ENCODE measurements around the gene TEX2. TPM values are rescaled to one million over a fixed set of nuclear protein-coding genes. Genes with fewer than 3 reads are reported as not detected.
"Not testable (repeated sequence)": the region's sequence is repeated elsewhere in the genome, so short reads cannot be mapped to it uniquely, and the experiment has no call there.

The TEX2 gene
- total RNA-seq, 8 experiments from 2014 or later = 13.9 to 50.9 (median 23.9) TPM

DNA sequence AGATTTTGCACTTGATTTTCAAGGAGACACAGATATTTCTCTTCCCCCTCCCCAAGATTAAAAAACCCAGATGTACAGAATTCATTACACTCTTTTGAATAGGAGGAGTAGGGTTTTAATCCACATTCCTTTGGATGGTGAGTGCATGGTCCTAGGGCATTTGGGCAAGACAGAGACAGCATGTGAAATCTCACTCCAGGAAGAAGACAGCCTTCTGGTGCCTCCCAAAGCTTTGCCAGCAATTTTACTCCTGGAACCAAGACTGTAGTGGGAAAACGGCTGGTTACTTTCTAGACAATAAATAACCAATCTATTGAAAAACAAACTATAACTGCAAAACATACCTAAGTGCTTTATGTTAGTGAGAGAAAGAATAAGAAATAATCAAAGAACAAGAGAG lies 15.2 kb downstream of the TEX2 start:
- 50 to 100% (median 83%) methylated on average over 1 of the region's 1 CpG; no CpG with 5 or more reads in 1 of the 10 experiments for WGBS, 10 experiments
- ATAC-seq (replicated peaks in 6 of 8) = peak in 1 of 8 experiments; percentile 50
- no peak overlapping the region for H3K27ac ChIP-seq
- H3K4me1 ChIP-seq (replicated peaks in 1 of 2) = peaks cover 0 to 3% of the 10 kb centered on the region in 2 donors
- in situ Hi-C loops (cut with MboI; ENCODE audit: low pct_unique_long_range_greater_than_20kb in 2 of 9, low sequenced_read_pairs in 9 of 9, unreplicated experiment in 9 of 9) = no loop called here
- no peak overlapping the region for H3K4me3 ChIP-seq

DNA sequence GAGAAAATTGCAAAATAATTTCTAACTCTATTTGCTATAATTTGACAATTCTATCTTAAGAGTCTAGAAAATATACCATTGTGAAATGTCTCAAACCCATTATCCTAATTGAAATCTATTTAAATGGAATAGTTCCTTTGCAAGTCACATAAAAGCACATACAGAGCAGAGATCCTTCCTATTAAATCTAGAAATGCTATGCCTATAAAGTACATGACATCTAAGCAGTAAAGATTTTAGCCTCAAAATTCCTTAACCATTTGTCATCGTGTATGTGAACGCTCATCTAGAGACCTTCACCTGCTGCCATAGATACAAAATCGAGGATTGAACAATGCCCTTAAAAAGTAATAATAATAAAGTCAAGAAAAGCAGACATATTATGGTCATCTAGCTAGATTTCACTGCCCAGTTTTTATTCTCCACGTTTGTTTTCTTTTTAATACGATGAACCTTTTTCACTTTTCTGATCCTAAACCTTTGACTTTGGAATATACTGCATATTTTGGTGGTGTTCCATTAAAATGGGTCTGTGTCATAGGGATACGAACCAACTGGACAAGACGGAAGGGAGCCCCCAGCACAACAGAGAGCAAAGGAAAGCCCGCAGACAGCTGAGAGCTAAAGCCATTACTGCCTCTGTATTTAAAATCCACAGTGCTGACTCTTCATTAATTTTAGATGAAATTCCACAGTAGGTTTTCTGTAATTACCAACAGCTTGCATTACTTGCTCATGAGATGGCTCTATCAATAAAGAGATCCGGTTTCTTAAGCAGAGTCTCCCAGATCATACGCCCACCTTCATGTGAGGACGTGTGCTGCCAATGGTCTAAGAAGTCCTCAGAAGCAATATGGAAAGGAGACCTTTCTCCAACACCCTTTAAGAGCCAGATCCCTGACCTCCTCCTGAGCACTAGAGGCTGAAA lies 17.6 kb downstream of the TEX2 start:
- no peak for ATAC-seq (replicated peaks in 6 of 8)

GRCh38 chr17:64244165-64244564 lies 18.9 kb downstream of the TEX2 start:
- 61 to 100% (median 87%) methylated on average over 1 to 5 of the region's 5 CpGs; no CpG with 5 or more reads in 2 of the 10 experiments for WGBS, 10 experiments
- no peak overlapping the region for H3K27ac ChIP-seq
- H3K4me1 ChIP-seq (replicated peaks in 1 of 2) = peaks cover 13 to 16% of the 10 kb centered on the region in 2 donors
- in situ Hi-C loops (cut with MboI; ENCODE audit: low pct_unique_long_range_greater_than_20kb in 2 of 9, low sequenced_read_pairs in 9 of 9, unreplicated experiment in 9 of 9) = no loop called here
- ATAC-seq (replicated peaks in 6 of 8) = no peak
- no peak overlapping the region for H3K4me3 ChIP-seq

More for the DNA sequence above, 17.6 kb downstream of the TEX2 start:
- no peak overlapping the region for H3K4me3 ChIP-seq
- in situ Hi-C loops (cut with MboI; ENCODE audit: low pct_unique_long_range_greater_than_20kb in 2 of 9, low sequenced_read_pairs in 9 of 9, unreplicated experiment in 9 of 9) = no loop called here
- peaks cover 8 to 14% of the 10 kb centered on the region in 2 donors for H3K4me1 ChIP-seq (replicated peaks in 1 of 2)
- no peak overlapping the region for H3K27ac ChIP-seq
- WGBS, 10 experiments = 55 to 95% (median 90%) methylated on average over 2 to 10 of the region's 11 CpGs

GRCh38 chr17:64243340-64243739 lies 19.7 kb downstream of the TEX2 start:
- peaks cover 13 to 16% of the 10 kb centered on the region in 2 donors for H3K4me1 ChIP-seq (replicated peaks in 1 of 2)
- in situ Hi-C loops (cut with MboI; ENCODE audit: low pct_unique_long_range_greater_than_20kb in 2 of 9, low sequenced_read_pairs in 9 of 9, unreplicated experiment in 9 of 9) = no loop called here

GRCh38 chr17:64242633-64243032 lies 20.4 kb downstream of the TEX2 start:
- ATAC-seq (replicated peaks in 6 of 8) = no peak
- in situ Hi-C loops (cut with MboI; ENCODE audit: low pct_unique_long_range_greater_than_20kb in 2 of 9, low sequenced_read_pairs in 9 of 9, unreplicated experiment in 9 of 9) = no loop called here
- Histone ChIP-seq H3K4me1 (replicated peaks in 1 of 2) (peaks cover 13 to 16% of the 10 kb centered on the region in 2 donors), H3K27ac (no peak overlapping the region), H3K4me3 (no peak overlapping the region)
- WGBS, 10 experiments = 82 to 100% (median 98%) methylated on average over 2 to 4 of the region's 7 CpGs; no CpG with 5 or more reads in 2 of the 10 experiments

More at GRCh38 chr17:64243340-64243739, 19.7 kb downstream of the TEX2 start:
- no peak overlapping the region for H3K27ac ChIP-seq
- no peak for ATAC-seq (replicated peaks in 6 of 8)
- H3K4me3 ChIP-seq = no peak overlapping the region
- WGBS, 10 experiments = 80 to 100% (median 95%) methylated on average over 1 to 2 of the region's 2 CpGs; no CpG with 5 or more reads in 2 of the 10 experiments

- Histone ChIP-seq H3K4me3 (no peak overlapping the region), H3K27ac (peak overlapping the region in 1 of 2 donors; percentile 48), H3K4me1 (replicated peaks in 1 of 2) (peaks cover 13 to 20% of the 10 kb centered on the region in 2 donors)
- in situ Hi-C loops (cut with MboI; ENCODE audit: low pct_unique_long_range_greater_than_20kb in 2 of 9, low sequenced_read_pairs in 9 of 9, unreplicated experiment in 9 of 9) = no loop called here
- peak; percentile 64 to 86 (median 74) for ATAC-seq (replicated peaks in 6 of 8)
- 0 to 88% (median 19%) methylated on average over 1 to 6 of the region's 8 CpGs for WGBS, 10 experiments
These were observed 22.2 kb downstream of the TEX2 start for GRCh38 chr17:64240741-64241347.

GRCh38 chr17:64240261-64240740 lies 22.8 kb downstream of the TEX2 start:
- peak in 6 of 8 experiments; percentile 13 to 69 (median 25) for ATAC-seq (replicated peaks in 6 of 8)
- in situ Hi-C loops (cut with MboI; ENCODE audit: low pct_unique_long_range_greater_than_20kb in 2 of 9, low sequenced_read_pairs in 9 of 9, unreplicated experiment in 9 of 9) = no loop called here
- Histone ChIP-seq H3K4me1 (replicated peaks in 1 of 2) (peaks cover 13 to 20% of the 10 kb centered on the region in 2 donors), H3K4me3 (no peak overlapping the region), H3K27ac (no peak overlapping the region)
- WGBS, 10 experiments = 0 to 55% (median 7%) methylated on average over 1 to 5 of the region's 5 CpGs; no CpG with 5 or more reads in 2 of the 10 experiments

DNA sequence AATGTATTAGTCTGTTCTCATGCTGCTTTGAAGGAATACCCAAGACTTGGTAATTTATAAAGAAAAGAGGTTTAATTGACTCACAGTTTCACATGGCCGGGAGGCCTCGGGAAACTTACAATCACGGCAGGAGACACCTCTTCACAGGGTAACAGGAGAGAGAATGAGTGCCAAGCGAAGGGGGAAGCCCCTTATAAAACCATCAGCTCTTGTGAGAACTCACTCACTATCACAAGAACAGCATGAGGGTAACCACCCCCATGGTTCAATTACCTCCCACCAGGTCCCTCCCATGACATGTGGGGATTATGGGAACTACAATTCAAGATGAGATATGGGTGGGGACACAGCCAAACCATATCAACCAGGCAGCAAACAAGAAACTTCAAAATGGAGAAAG lies 24.6 kb downstream of the TEX2 start:
- H3K4me1 ChIP-seq (replicated peaks in 1 of 2) = peaks cover 13 to 20% of the 10 kb centered on the region in 2 donors
- ATAC-seq (replicated peaks in 6 of 8); in situ Hi-C loops (cut with MboI; ENCODE audit: low pct_unique_long_range_greater_than_20kb in 2 of 9, low sequenced_read_pairs in 9 of 9, unreplicated experiment in 9 of 9); H3K4me3 ChIP-seq; H3K27ac ChIP-seq: not testable (repeated sequence)
- WGBS, 10 experiments = 40 to 100% (median 81%) methylated on average over 1 to 4 of the region's 4 CpGs; no CpG with 5 or more reads in 2 of the 10 experiments

DNA sequence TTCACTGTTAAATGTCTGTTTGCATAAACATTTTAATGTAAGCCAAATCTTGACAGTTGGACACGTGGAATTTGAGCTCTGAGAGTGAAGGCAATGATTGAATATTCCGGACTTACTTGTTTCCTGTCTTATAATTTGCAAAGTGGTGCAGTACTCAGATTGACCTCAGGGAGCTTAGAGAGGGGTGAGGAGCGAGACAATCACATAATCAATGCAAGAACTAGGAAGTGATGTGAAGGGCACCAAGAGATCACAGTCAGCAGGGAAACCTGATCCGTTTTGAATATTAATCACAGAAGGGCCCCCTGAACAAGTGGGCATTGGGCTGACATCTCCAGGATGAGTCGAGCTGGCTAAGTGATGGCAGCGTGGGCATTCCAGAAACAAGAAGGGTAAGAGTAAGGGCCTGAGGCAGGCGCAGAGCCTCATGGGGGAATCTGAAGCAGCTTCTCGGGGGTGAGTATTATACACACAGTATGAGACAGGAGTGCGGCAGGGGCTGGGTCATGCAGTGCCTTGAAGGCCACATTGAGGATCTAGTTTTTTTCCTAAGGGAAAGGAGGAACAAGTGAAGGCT lies 26.1 kb downstream of the TEX2 start:
- WGBS, 10 experiments = 51 to 80% (median 66%) methylated on average over 2 to 9 of the region's 9 CpGs; no CpG with 5 or more reads in 3 of the 10 experiments
- H3K4me1 ChIP-seq (replicated peaks in 1 of 2) = peaks cover 13 to 24% of the 10 kb centered on the region in 2 donors
- H3K4me3 ChIP-seq = no peak overlapping the region
- no peak overlapping the region for H3K27ac ChIP-seq
- ATAC-seq (replicated peaks in 6 of 8) = peak in 3 of 8 experiments; percentile 31 to 69 (median 61)
- in situ Hi-C loops (cut with MboI; ENCODE audit: low pct_unique_long_range_greater_than_20kb in 2 of 9, low sequenced_read_pairs in 9 of 9, unreplicated experiment in 9 of 9) = no loop called here

- ATAC-seq (replicated peaks in 6 of 8) = no peak
- WGBS, 10 experiments = 67 to 98% (median 80%) methylated on average over 2 to 6 of the region's 6 CpGs; no CpG with 5 or more reads in 1 of the 10 experiments
- Histone ChIP-seq H3K4me1 (replicated peaks in 1 of 2) (peaks cover 0 to 16% of the 10 kb centered on the region in 2 donors), H3K4me3 (no peak overlapping the region), H3K27ac (no peak overlapping the region)
- in situ Hi-C loops (cut with MboI; ENCODE audit: low pct_unique_long_range_greater_than_20kb in 2 of 9, low sequenced_read_pairs in 9 of 9, unreplicated experiment in 9 of 9) = no loop called here
These were observed 28.1 kb downstream of the TEX2 start for GRCh38 chr17:64234961-64235360.

GRCh38 chr17:64232466-64233262 lies 30.4 kb downstream of the TEX2 start:
- 20 to 100% (median 100%) methylated on average over 1 of the region's 2 CpGs; no CpG with 5 or more reads in 3 of the 10 experiments for WGBS, 10 experiments
- no peak overlapping the region for H3K4me3 ChIP-seq
- in situ Hi-C loops (cut with MboI; ENCODE audit: low pct_unique_long_range_greater_than_20kb in 2 of 9, low sequenced_read_pairs in 9 of 9, unreplicated experiment in 9 of 9) = no loop called here
- no peak overlapping the region for H3K27ac ChIP-seq
- peak in 1 of 8 experiments; percentile 30 for ATAC-seq (replicated peaks in 6 of 8)
- peaks cover 0 to 16% of the 10 kb centered on the region in 2 donors for H3K4me1 ChIP-seq (replicated peaks in 1 of 2)

- in situ Hi-C loops (cut with MboI; ENCODE audit: low pct_unique_long_range_greater_than_20kb in 2 of 9, low sequenced_read_pairs in 9 of 9, unreplicated experiment in 9 of 9) = no loop called here
- ATAC-seq (replicated peaks in 6 of 8) = no peak
- WGBS, 10 experiments = 74 to 100% (median 96%) methylated on average over 1 to 6 of the region's 6 CpGs; no CpG with 5 or more reads in 2 of the 10 experiments
- no peak overlapping the region for H3K27ac ChIP-seq
- peaks cover 0 to 12% of the 10 kb centered on the region in 2 donors for H3K4me1 ChIP-seq (replicated peaks in 1 of 2)
- H3K4me3 ChIP-seq = no peak overlapping the region
These were observed 31.4 kb downstream of the TEX2 start for GRCh38 chr17:64231567-64232141.
